Gastrocnemius medialis (tissue), 4 donors: Measurements from ENCODE around the gene CDK14.

Experiments used
- POLR2A ChIP-seq, 2 donors: fragments of 450-650 bp; IDR thresholded peaks; one replicate each; pipeline ENCODE4 v1.6.1; 2017; ENCODE audit warnings: antibody characterized with exemption in 2 of 2, mild to moderate bottlenecking in 2 of 2, moderate library complexity in 2 of 2
- TF ChIP-seq, protein P1 (sequence below), 5 experiments: fragments of 450-650 bp in 3 of 5; fragments of 200-600 bp in 2 of 5; sonication (generic) in 2 of 5; IDR thresholded peaks in 4 of 5; conservative IDR thresholded peaks in 1 of 5; 1 replicate in 4 of 5; 2 replicates in 1 of 5; pipeline ENCODE4 v1.5.1; 2016 to 2019; ENCODE audit warnings: antibody characterized with exemption in 5 of 5, mild to moderate bottlenecking in 3 of 5, moderate library complexity in 3 of 5

DNA sequence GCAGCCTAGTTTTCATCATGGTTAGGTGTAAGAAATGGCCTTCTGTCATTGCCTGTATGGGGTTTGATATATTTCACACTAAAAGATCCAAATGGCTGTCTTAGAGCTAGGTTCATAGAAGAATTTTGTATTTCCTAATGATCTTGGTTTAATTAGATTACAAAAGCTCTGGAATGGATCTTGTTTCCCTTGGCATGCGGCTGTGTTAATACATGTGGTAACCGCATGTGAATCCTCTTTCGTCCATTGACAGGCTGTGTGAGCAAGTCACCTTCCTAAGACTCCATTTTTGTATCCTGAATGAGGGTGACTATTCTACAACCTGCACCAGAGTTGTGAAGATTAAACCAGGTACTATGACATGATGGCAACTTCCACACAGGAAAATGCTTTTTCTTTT, 655.8 kb downstream of the CDK14 start:
- TF ChIP-seq, protein P1, sequence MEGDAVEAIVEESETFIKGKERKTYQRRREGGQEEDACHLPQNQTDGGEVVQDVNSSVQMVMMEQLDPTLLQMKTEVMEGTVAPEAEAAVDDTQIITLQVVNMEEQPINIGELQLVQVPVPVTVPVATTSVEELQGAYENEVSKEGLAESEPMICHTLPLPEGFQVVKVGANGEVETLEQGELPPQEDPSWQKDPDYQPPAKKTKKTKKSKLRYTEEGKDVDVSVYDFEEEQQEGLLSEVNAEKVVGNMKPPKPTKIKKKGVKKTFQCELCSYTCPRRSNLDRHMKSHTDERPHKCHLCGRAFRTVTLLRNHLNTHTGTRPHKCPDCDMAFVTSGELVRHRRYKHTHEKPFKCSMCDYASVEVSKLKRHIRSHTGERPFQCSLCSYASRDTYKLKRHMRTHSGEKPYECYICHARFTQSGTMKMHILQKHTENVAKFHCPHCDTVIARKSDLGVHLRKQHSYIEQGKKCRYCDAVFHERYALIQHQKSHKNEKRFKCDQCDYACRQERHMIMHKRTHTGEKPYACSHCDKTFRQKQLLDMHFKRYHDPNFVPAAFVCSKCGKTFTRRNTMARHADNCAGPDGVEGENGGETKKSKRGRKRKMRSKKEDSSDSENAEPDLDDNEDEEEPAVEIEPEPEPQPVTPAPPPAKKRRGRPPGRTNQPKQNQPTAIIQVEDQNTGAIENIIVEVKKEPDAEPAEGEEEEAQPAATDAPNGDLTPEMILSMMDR (IDR thresholded peaks at IDR 0.05 in 4 of 5, conservative IDR thresholded peaks at IDR 0.05 in 1 of 5): no peak
- TF ChIP-seq POLR2A (IDR thresholded peaks at IDR 0.05): no peak
